WTC11 (cell line): ENCODE data around the gene TTC24. TPM values are rescaled to one million over a fixed set of nuclear protein-coding genes. Genes with fewer than 3 reads are reported as not detected.

Experiments used
- ATAC-seq: fragments of 200-7000 bp; cut with Tn5 transposase; 2 replicates; pipeline ENCODE4 v1.10.0; 2021; ENCODE audit warnings: mild to moderate bottlenecking, moderate library complexity
- CTCF ChIA-PET: fragments of 300-600 bp; sonication (Branson Sonifier 250); formaldehyde crosslinking; loops from one replicate; lab custom pipeline; 2021; ENCODE audit warnings: antibody characterized with exemption; lab: Charles Lee
- POLR2A ChIA-PET: fragments of 350-600 bp; sonication (Branson Sonifier 250); formaldehyde crosslinking; loops from one replicate; lab custom pipeline; 2021; ENCODE audit warnings: antibody characterized with exemption; lab: Charles Lee
- DNase-seq: peaks from one replicate; pipeline ENCODE4 v3.0.0; 2021; ENCODE audit warnings: low spot score
- H3K27ac Mint-ChIP-seq: 2 replicates; pipeline ENCODE4 v1.8.0; 2021; ENCODE audit warnings: mixed read lengths
- H3K27me3 Mint-ChIP-seq: 2 replicates; pipeline ENCODE4 v1.8.0; 2021; ENCODE audit warnings: low read depth, mild to moderate bottlenecking, moderate library complexity, mixed read lengths
- H3K36me3 Mint-ChIP-seq: 2 replicates; pipeline ENCODE4 v1.8.0; 2021; ENCODE audit warnings: mixed read lengths
- H3K4me1 Mint-ChIP-seq: 2 replicates; pipeline ENCODE4 v1.8.0; 2022; ENCODE audit warnings: mixed read lengths
- H3K4me3 Mint-ChIP-seq: 2 replicates; pipeline ENCODE4 v1.8.0; 2021; ENCODE audit warnings: mild to moderate bottlenecking, moderate library complexity, mixed read lengths
- H3K9me3 Mint-ChIP-seq: 2 replicates; pipeline ENCODE4 v1.8.0; 2021; ENCODE audit warnings: mixed read lengths
- ELF4 ChIP-seq: sonication (generic); formaldehyde crosslinking; IDR thresholded peaks from 2 replicates; pipeline ENCODE4 v1.8.1; 2022; ENCODE audit warnings: low read depth, mild to moderate bottlenecking, moderate library complexity, missing genetic modification reagents
- ETV6 ChIP-seq: sonication (generic); formaldehyde crosslinking; IDR thresholded peaks from 2 replicates; pipeline ENCODE4 v1.8.1; 2022; ENCODE audit warnings: mild to moderate bottlenecking, missing genetic modification reagents
- GRHL2 ChIP-seq: fragments of 250-450 bp; sonication (Bioruptor Pico); IDR thresholded peaks from 2 replicates; pipeline ENCODE4 v1.8.0; 2022; ENCODE audit warnings: mild to moderate bottlenecking, moderate library complexity; ENCODE audit not compliant: insufficient replicate concordance, severe bottlenecking
- HMGA2 ChIP-seq: fragments of 250-450 bp; sonication (Bioruptor Pico); IDR thresholded peaks from 2 replicates; pipeline ENCODE4 v1.4.0; 2021; ENCODE audit warnings: mild to moderate bottlenecking, moderate library complexity
- KAT7 ChIP-seq: sonication (generic); formaldehyde crosslinking; IDR thresholded peaks from 2 replicates; pipeline ENCODE4 v1.8.1; 2023; ENCODE audit warnings: missing genetic modification reagents, mild to moderate bottlenecking, borderline replicate concordance
- NR2C2 ChIP-seq: sonication (generic); formaldehyde crosslinking; IDR thresholded peaks from 2 replicates; pipeline ENCODE4 v1.8.0; 2022; ENCODE audit warnings: mild to moderate bottlenecking, missing genetic modification reagents
- RORB ChIP-seq: fragments of 250-450 bp; sonication (Bioruptor Pico); IDR thresholded peaks from 2 replicates; pipeline ENCODE4 v1.9.0; 2021; ENCODE audit warnings: mild to moderate bottlenecking
- SMAD4 ChIP-seq: sonication (generic); formaldehyde crosslinking; IDR thresholded peaks from 2 replicates; pipeline ENCODE4 v1.8.0; 2022; ENCODE audit warnings: mild to moderate bottlenecking, missing genetic modification reagents
- ZNF416 ChIP-seq: fragments of 250-450 bp; sonication (Bioruptor Pico); IDR thresholded peaks from 2 replicates; pipeline ENCODE4 v1.9.0; 2021; ENCODE audit warnings: mild to moderate bottlenecking, inconsistent platforms
- total RNA-seq: library from RNA; stranded (reverse); gene quantifications from 3 replicates; pipeline ENCODE4 v1.2.3, GENCODE V29; 2021
- TF ChIP-seq, protein P1 (sequence below): sonication (generic); formaldehyde crosslinking; IDR thresholded peaks from 2 replicates; pipeline ENCODE4 v1.8.0; 2022; ENCODE audit warnings: mild to moderate bottlenecking, missing genetic modification reagents
- TF ChIP-seq, protein P2 (sequence below): fragments of 250-450 bp; sonication (Bioruptor Pico); IDR thresholded peaks from 2 replicates; pipeline ENCODE4 v2.1.2; 2022; ENCODE audit warnings: mild to moderate bottlenecking, moderate library complexity
- TF ChIP-seq, protein P3 (sequence below): sonication (generic); formaldehyde crosslinking; IDR thresholded peaks from 2 replicates; pipeline ENCODE4 v1.8.1; 2022; ENCODE audit warnings: low read depth, missing genetic modification reagents, borderline replicate concordance
- TF ChIP-seq, protein P4 (sequence below): sonication (generic); formaldehyde crosslinking; IDR thresholded peaks from 2 replicates; pipeline ENCODE4 v1.8.1; 2023; ENCODE audit warnings: mild to moderate bottlenecking, missing genetic modification reagents
- TF ChIP-seq, protein P5 (sequence below): sonication (generic); formaldehyde crosslinking; IDR thresholded peaks from 2 replicates; pipeline ENCODE4 v1.8.1; 2023; ENCODE audit warnings: mild to moderate bottlenecking, missing genetic modification reagents

Gene TTC24
- total RNA-seq, 1 experiment from 2014 or later: 0.20 TPM

DNA sequence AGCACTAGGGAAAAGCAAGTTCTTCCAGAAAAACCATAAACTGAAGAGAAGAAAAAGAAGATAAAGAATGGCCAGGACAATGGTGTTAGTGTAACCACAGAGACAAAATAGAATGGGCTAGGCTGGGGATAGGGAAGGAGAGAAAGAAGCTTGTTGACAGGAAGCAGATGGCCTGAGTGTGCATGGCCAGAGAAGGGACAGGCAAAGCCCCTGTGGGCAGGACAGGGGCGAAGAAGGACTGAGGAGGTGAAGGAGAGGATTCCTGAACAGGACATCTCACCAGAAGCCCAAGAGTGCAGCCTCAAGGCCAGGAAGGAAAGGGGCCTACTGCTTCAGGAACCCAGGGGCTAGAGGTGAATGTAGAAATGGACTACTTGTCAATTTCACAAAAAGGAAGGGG, 36.5 kb upstream of the TTC24 start:
- Mint-ChIP-seq H3K9me3 (no peaks in the 10 kb centered on the region), H3K36me3 (peaks cover 42% of the 10 kb centered on the region), H3K27ac (no peak overlapping the region; the same call in 1 of the 2 replicates), H3K27me3 (no peaks in the 10 kb centered on the region), H3K4me3 (no peak overlapping the region), H3K4me1 (peaks cover 9% of the 10 kb centered on the region; the same call in 1 of the 2 replicates)
- ChIA-PET CTCF (no interaction called here), POLR2A (no interaction called here)
- ATAC-seq (no peak), DNase-seq (no peak)
- TF ChIP-seq SMAD4 (CRISPR knock-in tag) (no peak), NR2C2 (CRISPR knock-in tag) (no peak), ZNF416 (CRISPR knock-in tag) (no peak), RORB (CRISPR knock-in tag) (no peak), GRHL2 (CRISPR knock-in tag) (no peak), HMGA2 (CRISPR knock-in tag) (no peak)
- TF ChIP-seq, protein P1, sequence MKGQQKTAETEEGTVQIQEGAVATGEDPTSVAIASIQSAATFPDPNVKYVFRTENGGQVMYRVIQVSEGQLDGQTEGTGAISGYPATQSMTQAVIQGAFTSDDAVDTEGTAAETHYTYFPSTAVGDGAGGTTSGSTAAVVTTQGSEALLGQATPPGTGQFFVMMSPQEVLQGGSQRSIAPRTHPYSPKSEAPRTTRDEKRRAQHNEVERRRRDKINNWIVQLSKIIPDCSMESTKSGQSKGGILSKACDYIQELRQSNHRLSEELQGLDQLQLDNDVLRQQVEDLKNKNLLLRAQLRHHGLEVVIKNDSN (CRISPR knock-in tag): no peak
- TF ChIP-seq, protein P2, sequence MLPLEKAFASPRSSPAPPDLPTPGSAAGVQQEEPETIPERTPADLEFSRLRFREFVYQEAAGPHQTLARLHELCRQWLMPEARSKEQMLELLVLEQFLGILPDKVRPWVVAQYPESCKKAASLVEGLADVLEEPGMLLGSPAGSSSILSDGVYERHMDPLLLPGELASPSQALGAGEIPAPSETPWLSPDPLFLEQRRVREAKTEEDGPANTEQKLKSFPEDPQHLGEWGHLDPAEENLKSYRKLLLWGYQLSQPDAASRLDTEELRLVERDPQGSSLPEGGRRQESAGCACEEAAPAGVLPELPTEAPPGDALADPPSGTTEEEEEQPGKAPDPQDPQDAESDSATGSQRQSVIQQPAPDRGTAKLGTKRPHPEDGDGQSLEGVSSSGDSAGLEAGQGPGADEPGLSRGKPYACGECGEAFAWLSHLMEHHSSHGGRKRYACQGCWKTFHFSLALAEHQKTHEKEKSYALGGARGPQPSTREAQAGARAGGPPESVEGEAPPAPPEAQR (CRISPR knock-in tag): no peak
- TF ChIP-seq, protein P3, sequence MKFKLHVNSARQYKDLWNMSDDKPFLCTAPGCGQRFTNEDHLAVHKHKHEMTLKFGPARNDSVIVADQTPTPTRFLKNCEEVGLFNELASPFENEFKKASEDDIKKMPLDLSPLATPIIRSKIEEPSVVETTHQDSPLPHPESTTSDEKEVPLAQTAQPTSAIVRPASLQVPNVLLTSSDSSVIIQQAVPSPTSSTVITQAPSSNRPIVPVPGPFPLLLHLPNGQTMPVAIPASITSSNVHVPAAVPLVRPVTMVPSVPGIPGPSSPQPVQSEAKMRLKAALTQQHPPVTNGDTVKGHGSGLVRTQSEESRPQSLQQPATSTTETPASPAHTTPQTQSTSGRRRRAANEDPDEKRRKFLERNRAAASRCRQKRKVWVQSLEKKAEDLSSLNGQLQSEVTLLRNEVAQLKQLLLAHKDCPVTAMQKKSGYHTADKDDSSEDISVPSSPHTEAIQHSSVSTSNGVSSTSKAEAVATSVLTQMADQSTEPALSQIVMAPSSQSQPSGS (CRISPR knock-in tag): no peak

DNA sequence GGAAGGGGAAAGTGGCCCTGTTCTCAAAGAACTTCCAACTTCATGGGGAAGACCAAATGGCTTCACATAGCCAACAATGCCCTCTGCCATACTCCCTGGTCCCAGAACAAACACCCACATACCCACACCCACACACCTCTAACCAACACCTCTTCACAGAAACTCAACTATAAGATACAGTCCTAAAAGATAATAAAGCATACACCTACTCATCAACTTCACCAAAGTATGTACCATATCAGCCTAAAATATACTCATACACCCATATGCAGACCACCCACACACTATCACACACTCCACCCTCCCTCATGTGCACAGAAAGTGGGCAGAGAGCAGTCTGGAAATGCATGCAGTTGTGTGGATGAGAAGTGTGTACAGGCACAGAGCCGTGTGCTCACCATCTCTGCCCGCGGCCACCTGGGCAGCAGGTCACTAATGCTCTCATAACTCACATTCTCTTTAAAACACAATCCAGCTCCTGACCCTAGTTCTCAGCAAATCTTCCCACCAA, 34.9 kb upstream of the TTC24 start:
- Mint-ChIP-seq H3K9me3 (no peaks in the 10 kb centered on the region), H3K27me3 (no peaks in the 10 kb centered on the region), H3K27ac (no peak overlapping the region; the same call in 1 of the 2 replicates), H3K36me3 (peaks cover 27% of the 10 kb centered on the region), H3K4me1 (no peaks in the 10 kb centered on the region), H3K4me3 (no peak overlapping the region)
- TF ChIP-seq, protein P3 (CRISPR knock-in tag): no peak
- TF ChIP-seq, protein P4, sequence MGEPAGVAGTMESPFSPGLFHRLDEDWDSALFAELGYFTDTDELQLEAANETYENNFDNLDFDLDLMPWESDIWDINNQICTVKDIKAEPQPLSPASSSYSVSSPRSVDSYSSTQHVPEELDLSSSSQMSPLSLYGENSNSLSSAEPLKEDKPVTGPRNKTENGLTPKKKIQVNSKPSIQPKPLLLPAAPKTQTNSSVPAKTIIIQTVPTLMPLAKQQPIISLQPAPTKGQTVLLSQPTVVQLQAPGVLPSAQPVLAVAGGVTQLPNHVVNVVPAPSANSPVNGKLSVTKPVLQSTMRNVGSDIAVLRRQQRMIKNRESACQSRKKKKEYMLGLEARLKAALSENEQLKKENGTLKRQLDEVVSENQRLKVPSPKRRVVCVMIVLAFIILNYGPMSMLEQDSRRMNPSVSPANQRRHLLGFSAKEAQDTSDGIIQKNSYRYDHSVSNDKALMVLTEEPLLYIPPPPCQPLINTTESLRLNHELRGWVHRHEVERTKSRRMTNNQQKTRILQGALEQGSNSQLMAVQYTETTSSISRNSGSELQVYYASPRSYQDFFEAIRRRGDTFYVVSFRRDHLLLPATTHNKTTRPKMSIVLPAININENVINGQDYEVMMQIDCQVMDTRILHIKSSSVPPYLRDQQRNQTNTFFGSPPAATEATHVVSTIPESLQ: no peak
- TF ChIP-seq, protein P5, sequence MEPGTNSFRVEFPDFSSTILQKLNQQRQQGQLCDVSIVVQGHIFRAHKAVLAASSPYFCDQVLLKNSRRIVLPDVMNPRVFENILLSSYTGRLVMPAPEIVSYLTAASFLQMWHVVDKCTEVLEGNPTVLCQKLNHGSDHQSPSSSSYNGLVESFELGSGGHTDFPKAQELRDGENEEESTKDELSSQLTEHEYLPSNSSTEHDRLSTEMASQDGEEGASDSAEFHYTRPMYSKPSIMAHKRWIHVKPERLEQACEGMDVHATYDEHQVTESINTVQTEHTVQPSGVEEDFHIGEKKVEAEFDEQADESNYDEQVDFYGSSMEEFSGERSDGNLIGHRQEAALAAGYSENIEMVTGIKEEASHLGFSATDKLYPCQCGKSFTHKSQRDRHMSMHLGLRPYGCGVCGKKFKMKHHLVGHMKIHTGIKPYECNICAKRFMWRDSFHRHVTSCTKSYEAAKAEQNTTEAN (CRISPR knock-in tag): no peak
- TF ChIP-seq KAT7 (CRISPR knock-in tag): no peak
- no peak for TF ChIP-seq ELF4 (CRISPR knock-in tag)
- no peak for TF ChIP-seq ETV6 (CRISPR knock-in tag)
- POLR2A ChIA-PET: no interaction called here
- CTCF ChIA-PET: no interaction called here
- DNase-seq (no peak), ATAC-seq (no peak)
